GM15510 (cell line): ENCODE results near the gene MS4A18.

ENCODE experiments used
- POLR2A ChIP-seq: IDR thresholded peaks from 3 replicates; pipeline ENCODE4 v1.6.1; 2011; ENCODE audit warnings: borderline replicate concordance; ENCODE audit not compliant: insufficient read length; ENCODE audit errors: extremely low read depth

The MS4A18 gene

DNA sequence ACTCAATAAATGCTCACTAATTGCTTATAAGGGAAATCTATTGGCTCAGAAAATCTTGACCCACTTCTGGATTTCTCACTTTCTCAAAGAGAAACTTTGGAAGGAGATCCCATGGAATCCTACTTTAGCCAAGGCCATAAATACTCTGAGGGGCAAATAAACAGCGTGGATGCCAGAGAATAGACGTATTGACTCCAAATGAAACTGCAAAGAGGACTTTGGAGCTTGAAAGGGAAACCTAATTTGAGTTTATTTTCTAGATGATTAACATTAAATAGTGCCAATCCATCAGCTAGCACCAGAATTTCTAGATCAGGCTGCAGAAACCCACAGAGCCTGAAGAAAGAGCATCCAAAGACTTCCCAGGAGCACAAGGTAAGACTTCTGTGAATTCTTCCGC is at the start of gene MS4A18:
TSS of gene MS4A18 (plus strand) at position 301 of the 400 bp plus-strand sequence.
- TF ChIP-seq POLR2A: no peak

DNA sequence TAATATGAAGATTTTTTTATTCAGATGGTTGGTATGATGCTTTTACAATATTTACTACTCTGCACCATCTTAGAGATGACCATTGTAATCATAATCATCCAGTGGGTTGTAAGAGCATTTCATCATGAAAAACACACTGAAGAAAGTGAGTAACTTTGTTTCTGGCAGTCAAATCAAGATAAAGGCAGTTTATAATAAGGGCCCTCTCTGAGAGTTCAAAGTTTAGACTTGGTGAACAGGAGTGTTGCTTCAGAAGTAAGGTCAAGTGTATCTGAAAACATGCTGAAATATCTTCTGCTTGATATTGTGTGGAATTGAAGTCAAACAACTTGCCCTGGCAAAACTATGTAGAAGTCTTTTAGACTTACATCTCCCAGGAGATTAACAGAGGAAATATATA is 44.6 kb upstream of the MS4A18 start:
- TF ChIP-seq POLR2A: no peak

DNA sequence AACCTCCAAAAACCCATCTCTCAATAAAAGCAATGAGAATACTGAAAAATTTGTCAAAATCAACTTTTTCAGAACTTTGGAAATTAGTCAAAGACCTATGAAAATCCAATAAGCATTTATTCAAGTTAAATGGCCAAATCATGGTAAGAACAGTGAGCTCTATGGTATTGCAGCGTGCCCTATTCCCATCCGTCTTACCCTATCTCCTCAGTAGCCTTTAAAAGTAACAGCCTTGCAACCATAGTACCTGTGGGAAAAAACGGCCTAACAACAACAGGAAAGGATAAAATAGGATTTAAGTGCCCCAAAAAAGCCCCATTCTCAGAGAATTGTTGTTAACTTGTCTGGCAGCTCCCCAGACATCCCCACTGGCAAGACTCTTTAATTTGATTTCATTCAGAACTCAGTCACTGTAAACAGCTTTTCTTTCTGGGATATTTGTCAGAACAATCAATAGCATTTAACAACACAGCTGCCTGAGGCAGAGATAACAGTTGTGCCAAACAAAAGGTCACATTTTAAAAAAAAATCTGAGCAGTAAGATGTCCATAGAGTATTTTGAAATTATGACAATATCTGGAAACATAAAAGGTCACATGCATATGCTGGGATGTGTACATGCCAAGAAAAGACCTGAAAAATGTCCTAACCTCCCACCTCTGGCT is 43.9 kb upstream of the MS4A18 start:
- no peak for TF ChIP-seq POLR2A

DNA sequence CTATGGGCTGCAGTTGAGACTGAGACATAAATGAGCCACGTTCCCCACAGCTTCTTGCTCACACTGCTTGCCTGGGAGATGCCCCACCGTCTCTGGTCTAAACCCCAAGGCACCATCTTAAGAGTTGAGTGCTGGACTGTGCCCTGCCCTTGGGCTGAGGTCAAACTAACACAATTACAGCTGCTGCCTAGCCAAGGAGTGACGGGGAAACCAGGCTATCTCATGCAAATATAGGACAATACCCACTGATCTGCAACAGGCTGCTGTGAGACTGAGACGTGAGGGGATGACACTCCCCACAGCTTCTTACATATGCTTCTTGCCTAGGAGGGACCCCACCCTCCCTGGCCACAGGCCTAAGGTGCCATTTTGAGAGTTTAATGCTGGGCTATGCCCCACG is 32.9 kb upstream of the MS4A18 start:
- no peak for TF ChIP-seq POLR2A

DNA sequence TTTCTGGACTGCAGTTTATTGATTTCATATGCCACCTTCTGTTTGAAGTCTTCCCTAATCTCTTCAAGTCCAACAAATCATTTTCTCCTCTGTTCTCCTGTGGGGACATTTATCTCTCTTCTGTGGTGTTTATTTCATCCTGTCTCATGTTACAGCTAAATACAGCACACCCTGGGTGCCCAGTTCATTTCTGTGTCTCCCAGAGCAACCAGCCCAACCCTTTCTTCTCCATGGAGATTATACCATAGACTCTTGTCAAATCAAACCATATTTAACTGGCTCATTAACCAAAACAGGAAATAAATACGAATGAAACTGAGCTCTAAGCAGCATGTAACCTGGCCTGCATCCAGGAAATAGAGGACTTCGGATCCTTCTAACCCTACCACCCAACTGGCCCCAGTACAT is 25.2 kb upstream of the MS4A18 start, which contains the start of gene MS4A8:
TSS of gene MS4A8 (plus strand) at position 329 of the 408 bp plus-strand sequence. CDS start 1,249 bp downstream, outside the sequence.
- TF ChIP-seq POLR2A: no peak

DNA sequence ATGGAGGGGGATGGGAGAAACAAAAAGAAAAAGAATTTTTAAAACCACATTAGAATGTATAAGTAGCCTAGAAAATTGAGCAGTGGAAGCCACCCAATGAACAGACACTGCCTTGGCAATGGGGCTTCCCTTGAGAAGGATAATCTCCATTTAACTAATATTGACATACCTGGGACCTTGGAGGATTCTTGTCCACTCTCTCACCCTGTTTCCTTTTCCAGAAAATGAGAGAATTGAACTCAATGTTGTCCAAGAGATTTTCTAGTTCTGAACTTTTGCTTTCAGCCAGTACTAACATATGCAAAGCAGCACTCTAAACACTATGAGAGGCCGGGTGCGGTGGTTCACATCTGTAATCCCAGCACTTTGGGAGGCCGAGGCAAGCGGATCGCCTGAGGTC is 24.6 kb upstream of the MS4A18 start:
- TF ChIP-seq POLR2A: no peak

DNA sequence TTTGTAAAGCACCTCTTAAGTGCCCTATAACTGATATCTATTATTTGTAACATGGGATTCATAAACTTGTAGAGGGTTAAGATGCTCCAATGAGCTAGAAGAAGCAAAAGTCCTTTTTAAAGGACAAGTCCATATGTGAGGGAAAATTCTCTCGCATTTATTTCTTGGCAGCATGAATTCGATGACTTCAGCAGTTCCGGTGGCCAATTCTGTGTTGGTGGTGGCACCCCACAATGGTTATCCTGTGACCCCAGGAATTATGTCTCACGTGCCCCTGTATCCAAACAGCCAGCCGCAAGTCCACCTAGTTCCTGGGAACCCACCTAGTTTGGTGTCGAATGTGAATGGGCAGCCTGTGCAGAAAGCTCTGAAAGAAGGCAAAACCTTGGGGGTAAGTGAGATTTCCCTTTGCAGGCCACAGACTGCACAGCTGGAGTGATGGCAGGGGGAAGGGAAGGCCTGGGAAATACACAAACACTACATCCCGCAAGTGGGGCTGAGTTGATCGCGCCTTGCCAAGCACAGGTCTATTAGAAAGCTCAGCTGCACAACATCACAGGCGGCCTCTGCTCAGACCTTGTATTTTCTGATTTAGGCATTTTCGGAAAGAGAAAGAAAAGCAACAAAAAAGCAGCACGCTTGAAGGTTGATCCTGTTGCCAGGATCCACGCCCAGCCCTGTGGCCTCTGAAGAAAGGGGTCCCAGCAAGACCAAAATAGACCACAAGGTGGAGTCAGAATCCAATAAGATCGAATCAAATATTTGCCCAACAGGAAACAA is 23.6 kb upstream of the MS4A18 start:
- no peak for TF ChIP-seq POLR2A

DNA sequence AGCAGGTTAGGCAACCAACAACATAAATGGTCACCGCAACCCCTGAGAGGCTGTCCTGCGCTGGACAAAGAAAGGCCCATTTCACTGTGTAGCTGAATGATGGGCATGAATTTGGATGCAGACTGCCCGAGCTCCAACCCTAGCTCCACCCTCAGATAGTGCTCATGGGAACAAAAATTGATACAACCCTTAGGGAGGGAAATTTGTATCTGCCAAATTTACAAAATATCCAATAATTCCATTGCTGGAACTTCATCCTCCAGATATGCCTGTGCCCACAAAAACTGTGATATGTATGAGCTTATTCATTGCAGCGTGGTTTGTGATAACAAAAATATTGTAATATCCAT is 23.1 kb upstream of the MS4A18 start:
- no peak for TF ChIP-seq POLR2A

DNA sequence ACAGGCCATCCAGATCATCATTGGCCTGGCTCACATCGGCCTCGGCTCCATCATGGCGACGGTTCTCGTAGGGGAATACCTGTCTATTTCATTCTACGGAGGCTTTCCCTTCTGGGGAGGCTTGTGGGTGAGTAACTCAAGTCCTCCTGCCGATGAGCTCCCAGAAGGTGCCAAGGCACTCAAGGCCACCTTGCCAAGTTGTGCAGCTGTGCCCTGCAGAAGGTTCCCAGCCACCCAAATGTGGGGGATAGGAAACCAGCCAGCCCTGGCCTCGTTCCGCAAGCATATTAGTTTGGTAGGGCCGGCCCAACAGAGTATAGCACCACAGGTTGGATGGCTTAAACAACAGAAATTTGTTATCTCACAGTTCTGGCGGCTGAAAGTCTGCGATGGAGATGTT is 21.1 kb upstream of the MS4A18 start:
- TF ChIP-seq POLR2A: no peak

DNA sequence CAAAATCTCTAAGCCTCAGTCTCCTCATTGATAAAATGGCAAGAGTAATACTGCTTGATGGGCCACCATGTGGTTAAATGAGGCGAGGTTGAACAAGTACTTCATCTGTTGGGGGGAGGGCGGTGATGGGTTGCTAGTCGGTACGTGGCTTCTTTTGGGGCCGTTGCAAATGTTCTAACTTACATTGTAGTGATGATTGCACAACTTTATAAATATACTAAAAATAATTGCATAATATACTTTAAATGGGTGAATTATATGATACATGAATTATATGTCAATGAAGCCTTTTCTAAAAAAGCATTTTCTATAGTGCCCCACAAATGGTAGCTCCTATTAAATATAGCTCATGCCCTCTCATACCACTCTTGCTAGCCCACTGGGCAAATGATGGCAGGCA is 18.6 kb upstream of the MS4A18 start:
- no peak for TF ChIP-seq POLR2A

DNA sequence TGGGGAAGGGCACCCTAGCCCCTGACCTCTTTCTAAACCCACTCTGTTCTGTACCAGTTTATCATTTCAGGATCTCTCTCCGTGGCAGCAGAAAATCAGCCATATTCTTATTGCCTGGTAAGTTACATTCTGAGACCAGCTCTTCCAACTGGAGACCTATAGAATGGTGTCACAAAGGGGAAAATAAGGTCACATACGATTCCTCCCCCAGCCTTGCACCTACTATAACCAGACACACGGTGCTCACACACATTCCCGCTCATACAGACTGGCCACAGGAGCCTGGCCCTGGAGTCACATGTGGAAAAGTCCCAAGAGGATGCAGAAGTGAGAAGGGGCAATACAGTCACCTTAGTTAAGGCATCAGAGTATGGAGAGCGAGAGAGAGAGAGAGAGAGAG is 17.6 kb upstream of the MS4A18 start:
- TF ChIP-seq POLR2A: no peak

DNA sequence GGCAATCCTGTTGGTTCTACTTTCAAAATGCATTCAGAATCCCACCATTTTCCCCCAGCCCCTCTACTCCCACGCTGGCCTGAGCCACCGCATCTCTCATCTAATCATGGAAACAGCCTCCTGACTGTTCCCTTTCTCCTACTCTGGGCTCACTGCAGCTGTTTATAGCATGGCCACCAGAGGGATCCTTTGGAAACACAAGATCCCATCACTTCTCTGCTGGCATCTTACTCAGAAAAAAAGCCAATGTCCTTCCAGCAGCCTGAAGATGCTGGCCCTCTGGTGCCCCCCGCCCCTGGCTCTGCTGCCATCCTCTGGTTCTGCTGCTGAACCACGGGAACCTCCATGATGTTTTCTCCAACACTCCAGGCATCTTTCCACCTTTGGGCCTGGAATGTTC is 14.0 kb upstream of the MS4A18 start:
- no peak for TF ChIP-seq POLR2A

DNA sequence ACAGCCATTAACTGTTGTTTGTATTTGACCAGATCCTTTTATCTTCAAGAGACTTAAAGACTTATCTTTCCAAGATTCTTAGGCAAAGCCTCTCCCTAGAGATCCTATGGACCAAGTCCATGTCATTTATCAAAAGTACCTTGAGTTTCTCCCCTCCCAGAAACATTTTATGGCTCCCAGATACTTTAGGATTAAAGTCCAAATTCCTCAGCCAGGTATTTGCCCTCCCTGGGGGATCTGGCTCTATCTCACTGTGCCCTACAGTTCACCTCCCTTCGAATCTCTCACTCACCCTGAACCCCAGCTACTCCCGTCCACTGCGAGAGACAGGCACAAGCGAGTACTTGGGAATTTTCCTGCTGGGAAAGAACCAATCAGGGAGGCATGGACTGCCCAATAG is 13.2 kb upstream of the MS4A18 start:
- TF ChIP-seq POLR2A: no peak

DNA sequence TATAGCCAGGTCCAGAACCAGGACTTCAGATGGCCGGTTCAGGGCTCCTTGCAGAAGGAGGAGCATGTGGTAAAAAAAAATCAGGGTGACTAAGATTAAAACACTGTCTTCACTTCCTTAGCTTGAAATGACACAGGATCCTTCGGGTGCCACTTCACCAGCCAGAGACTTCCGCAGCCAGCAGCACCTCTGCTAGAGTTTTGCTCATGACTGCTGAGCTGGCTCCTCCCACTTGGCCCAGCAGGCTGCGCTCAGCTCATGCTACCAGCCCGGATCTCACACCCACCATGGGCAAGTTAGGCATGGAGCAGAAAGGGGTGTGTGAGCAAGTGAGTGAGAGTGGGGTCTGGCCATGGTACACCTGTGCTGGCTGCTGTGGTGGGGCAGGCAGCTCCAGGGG is 6.6 kb upstream of the MS4A18 start:
- TF ChIP-seq POLR2A: no peak

DNA sequence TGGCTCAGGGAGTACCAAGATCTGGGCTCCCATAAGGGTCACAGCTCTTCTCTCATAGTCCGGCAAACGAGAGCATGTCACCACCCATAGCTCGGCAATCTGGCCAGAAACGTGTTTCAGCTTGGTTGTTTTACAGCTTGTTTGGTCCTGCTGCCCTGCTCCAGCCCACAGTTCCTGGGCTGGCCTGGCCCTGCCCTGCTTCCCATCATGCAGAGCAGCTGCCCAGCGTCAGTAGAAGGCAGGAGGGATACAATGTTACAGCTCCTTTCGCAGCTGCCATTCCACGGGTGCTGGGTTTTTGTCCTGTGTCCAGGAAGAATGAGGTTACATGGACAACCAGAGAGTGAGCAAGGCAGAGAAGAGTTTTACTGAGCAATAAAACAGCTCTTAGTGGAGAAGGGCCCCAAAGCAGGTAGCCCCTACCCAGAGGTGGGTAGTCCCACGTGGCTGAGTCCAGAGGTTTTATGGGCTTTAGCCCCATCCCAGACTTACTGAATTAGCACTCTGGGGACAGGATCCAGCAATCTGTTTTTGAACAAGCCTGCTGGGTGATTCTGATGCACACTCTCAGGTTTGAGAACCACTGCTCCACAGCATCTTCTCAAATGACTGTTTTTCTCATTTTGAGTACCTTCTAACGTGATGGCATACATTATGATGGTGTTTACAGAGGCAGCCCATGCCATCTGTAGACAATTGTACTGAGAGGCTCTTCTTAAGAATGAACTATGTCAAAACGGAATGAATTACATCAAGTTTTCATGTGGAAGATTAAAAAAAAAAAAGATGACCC is 5.8 kb upstream of the MS4A18 start:
- TF ChIP-seq POLR2A: no peak
